Stimulated activated CD8-positive, alpha-beta memory T cell treated with anti-CD3 and anti-CD28 coated beads, Interleukin-7, amount 100 ng/mL, for 48 hours (primary cell): ENCODE measurements around the gene CKB.

ENCODE experiments used
- DNase-seq, 2 donors: peaks; one replicate each; pipeline ENCODE4 v3.0.0-alpha.2; 2020; ENCODE audit warnings: low read depth in 1 of 2; ENCODE audit errors: extremely low read depth in 1 of 2

Gene CKB

GRCh38 chr14:103492156-103492925 is 30.3 kb downstream of the CKB start:
- no peak for DNase-seq

DNA sequence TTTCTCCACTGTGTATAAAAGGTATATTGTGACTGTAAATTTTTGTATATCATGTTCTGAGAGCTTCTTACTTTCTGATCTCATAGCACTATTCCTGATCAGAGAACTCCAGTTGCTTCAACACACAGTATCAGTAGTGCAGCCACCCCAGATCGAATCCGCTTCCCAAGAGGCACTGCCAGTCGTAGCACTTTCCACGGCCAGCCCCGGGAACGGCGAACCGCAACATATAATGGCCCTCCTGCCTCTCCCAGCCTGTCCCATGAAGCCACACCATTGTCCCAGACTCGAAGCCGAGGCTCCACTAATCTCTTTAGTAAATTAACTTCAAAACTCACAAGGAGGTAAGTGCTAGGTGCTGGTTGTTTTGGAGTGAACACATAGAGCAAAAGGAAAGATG is 30.9 kb downstream of the CKB start:
- DNase-seq: no peak

DNA sequence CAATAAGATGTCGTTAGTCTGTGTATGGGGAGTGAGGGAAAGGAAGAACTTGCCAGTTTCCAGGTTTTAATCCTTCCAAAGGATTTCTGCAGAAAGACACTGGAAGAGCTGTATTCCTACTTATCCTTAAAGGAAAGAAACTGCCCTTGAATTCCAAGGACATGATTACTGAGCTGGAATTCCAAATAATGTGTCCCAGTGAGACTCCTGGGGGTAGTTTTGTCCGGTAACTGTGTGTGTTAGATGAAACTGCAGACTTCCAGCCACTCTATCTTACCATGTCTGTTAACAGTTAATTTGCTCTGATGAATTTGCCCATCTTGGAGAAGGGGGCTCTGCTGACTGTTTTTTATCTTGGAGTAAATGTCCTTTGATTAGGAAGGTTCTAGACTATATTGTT is 33.0 kb downstream of the CKB start:
- DNase-seq: no peak

DNA sequence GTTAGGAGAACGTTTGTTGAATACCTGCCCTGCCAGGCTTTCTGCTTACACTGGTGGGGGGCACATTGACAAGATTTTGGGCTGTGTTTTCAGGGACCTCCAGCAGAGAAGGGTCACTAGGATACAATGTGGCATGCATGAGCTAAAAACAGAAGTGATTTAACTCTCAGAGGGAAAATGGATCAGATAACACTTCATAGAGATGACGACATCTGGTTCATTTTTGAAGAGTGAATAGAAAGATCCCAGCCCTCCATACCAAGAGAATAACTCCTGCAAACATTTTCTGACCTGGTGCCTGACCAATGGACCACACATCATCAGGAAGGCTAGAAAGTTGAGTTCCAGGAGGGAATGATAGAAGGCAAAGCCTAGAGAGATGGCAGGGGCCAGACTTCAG is 33.7 kb downstream of the CKB start:
- no peak for DNase-seq

DNA sequence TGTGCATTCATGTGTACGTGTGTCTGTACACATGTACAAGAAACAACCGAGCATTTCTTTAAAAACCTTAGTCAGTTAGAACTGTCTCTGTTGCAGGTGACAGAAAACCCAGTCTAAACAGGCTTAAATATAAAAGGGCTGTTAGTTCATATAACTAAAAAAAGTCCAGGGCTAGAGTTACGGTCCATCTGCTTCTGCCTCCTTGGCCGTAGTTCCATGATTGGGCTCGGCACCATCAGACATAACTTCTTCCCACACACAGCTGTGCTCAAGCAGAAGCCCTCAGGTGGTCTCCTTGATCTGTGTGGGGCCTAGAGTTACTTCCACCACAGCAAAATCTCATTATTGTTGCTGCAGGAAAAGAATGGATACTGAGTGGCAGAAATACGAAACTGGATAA is 34.6 kb downstream of the CKB start:
- DNase-seq: no peak

DNA sequence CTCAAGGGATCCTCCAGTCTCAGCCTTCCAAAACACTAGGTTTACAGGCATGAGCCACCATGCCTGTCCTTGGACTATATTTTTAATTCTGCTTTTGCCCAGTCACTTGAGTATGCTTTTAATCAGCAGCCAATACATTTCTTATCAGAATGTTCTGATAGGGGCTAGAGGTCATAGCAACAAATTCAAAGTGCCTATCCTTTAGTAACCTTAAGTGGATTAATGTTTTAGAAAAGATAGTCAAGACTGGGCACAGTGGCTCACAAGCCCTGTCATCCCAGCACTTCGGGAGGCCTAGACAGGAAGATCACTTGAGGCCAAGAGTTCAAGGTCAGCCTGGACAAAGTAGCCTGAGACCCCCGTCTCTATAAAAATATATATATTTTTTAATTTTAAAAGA is 37.1 kb downstream of the CKB start:
- no peak for DNase-seq

- DNase-seq: no peak
These were observed 39.0 kb downstream of the CKB start for GRCh38 chr14:103483600-103483999.

- no peak for DNase-seq
These were observed 42.0 kb downstream of the CKB start for GRCh38 chr14:103480595-103480994.

DNA sequence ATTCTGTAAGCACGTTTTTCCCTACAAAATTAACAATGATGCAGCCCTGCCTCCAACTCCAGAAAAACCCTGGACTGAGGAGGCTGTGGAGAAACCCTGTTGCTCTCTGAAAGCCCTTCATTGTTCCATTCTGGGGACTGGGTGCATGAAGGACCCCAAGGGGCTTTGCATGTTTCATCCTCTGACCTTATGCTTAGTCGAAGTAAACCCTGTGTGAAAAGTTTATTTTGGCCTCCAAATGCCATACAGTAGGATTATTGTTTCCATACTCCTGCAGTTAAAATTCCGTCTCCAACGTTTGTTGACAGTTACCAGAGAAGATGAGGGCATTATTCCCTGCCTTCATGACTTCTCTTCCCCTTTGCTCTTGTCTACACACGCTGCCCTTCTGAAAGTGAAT is 46.0 kb downstream of the CKB start:
- no peak for DNase-seq

DNA sequence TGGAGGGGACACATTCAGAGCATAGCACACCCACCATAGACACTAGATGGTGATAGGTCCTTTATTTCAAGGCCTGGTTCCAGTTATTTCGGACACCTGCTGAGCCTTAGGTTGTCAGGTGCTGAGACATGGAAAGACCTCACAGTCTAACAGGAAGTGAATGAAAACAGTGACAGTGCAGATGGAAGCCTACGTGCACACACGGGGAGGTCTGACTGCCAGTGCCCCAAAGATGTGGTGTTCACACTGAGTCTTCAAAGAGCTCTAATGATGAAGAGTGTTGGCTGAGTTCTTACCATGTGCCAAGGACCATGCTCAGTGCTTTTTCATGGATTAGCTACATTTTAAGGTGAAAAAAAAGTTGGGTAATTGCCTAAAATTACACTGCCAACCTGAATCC is 46.6 kb downstream of the CKB start:
- no peak for DNase-seq

DNA sequence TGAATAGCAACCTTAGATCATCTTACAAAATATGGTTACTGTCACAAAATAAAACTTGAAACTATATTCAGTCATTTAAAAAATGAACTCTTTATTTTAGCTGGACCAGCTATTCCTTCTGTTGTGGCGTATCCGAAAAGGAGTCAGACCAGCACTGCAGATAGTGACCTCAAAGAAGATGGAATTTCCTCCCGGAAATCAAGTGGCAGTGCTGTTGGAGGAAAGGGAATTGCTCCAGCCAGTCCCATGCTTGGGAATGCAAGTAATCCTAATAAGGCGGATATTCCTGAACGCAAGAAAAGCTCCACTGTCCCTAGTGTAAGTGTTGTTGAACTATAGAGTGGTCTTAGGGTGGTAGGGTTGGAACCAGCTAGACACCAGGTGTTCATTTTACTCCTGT is 47.7 kb downstream of the CKB start:
- no peak for DNase-seq

- DNase-seq: no peak
These were observed 49.7 kb downstream of the CKB start for GRCh38 chr14:103472939-103473338.
